Tongue (tissue), 2 donors: Measurements from ENCODE around the gene SPAM1. TPM values are rescaled to one million over a fixed set of nuclear protein-coding genes. Genes with fewer than 3 reads are reported as not detected.
"Not testable (repeated sequence)": the region's sequence is repeated elsewhere in the genome, so short reads cannot be mapped to it uniquely, and the experiment has no call there.

Experiments used
- DNase-seq: peaks from one replicate; pipeline ENCODE4 v3.0.0-alpha.2; 2015
- total RNA-seq: library from RNA; depleted of rRNA; stranded (reverse); fragments of >200 nt; gene quantifications from one replicate; pipeline ENCODE4 v1.2.3, GENCODE V29; 2014

Gene SPAM1
- total RNA-seq = not detected

- no peak for DNase-seq
Observed at GRCh38 chr7:123924941-123925340, at the start of gene SPAM1. SPAM1 (plus strand) TSS chr7:123925241; CDS start chr7:123953571, 28,330 bp downstream.

- no peak for DNase-seq
Observed at GRCh38 chr7:123876557-123877256, 48.3 kb upstream of the SPAM1 start.

- DNase-seq = no peak
Observed at GRCh38 chr7:123879628-123880027, 45.4 kb upstream of the SPAM1 start.

- DNase-seq = no peak
Observed at GRCh38 chr7:123881300-123881699, 43.7 kb upstream of the SPAM1 start.

GRCh38 chr7:123883154-123883553 is 41.9 kb upstream of the SPAM1 start:
- DNase-seq = no peak

GRCh38 chr7:123888192-123888591 is 36.8 kb upstream of the SPAM1 start:
- DNase-seq = no peak

GRCh38 chr7:123894753-123895152 is 30.3 kb upstream of the SPAM1 start:
- not testable (repeated sequence) for DNase-seq

GRCh38 chr7:123901101-123901500 is 23.9 kb upstream of the SPAM1 start:
- DNase-seq = no peak

GRCh38 chr7:123905714-123906113 is 19.3 kb upstream of the SPAM1 start:
- DNase-seq = no peak

GRCh38 chr7:123916240-123916724 is 8.8 kb upstream of the SPAM1 start:
- peak; percentile 2 for DNase-seq

- no peak for DNase-seq
Observed at GRCh38 chr7:123917878-123918277, 7.2 kb upstream of the SPAM1 start.

- no peak for DNase-seq
Observed at GRCh38 chr7:123918309-123918708, 6.7 kb upstream of the SPAM1 start.

GRCh38 chr7:123923599-123923998 is 1.4 kb upstream of the SPAM1 start:
- no peak for DNase-seq

GRCh38 chr7:123929107-123929506 is 4.1 kb downstream of the SPAM1 start:
- DNase-seq = no peak

GRCh38 chr7:123929655-123930054 is 4.6 kb downstream of the SPAM1 start:
- no peak for DNase-seq

- no peak for DNase-seq
Observed at GRCh38 chr7:123935436-123936381, 10.7 kb downstream of the SPAM1 start.

GRCh38 chr7:123936388-123936787 is 11.3 kb downstream of the SPAM1 start:
- no peak for DNase-seq

- DNase-seq = no peak
Observed at GRCh38 chr7:123939784-123940183, 14.7 kb downstream of the SPAM1 start.

- DNase-seq = no peak
Observed at GRCh38 chr7:123941391-123942180, 16.5 kb downstream of the SPAM1 start.

- DNase-seq = no peak
Observed at GRCh38 chr7:123944395-123944794, 19.4 kb downstream of the SPAM1 start.

GRCh38 chr7:123945938-123946337 is 20.9 kb downstream of the SPAM1 start:
- no peak for DNase-seq

- no peak for DNase-seq
Observed at GRCh38 chr7:123948136-123948535, 23.1 kb downstream of the SPAM1 start.
